Neural cell (in vitro differentiated cells): ENCODE measurements around the gene NELFE.

Experiments
- EP300 ChIP-seq: fragments of 450-650 bp; conservative IDR thresholded peaks from 2 replicates; pipeline ENCODE4 v1.6.1; 2014; ENCODE audit warnings: antibody characterized with exemption, mild to moderate bottlenecking, moderate library complexity; ENCODE audit not compliant: poor library complexity, severe bottlenecking
- EZH2 ChIP-seq: fragments of 200-600, 300-800 bp; shearing (Covaris generic), sonication (generic); IDR thresholded peaks from 2 replicates; pipeline ENCODE4 v1.6.1; 2014; ENCODE audit warnings: antibody characterized with exemption, low read length, borderline replicate concordance, mild to moderate bottlenecking; ENCODE audit not compliant: insufficient read depth, poor library complexity, severe bottlenecking
- MXI1 ChIP-seq: fragments of 450-650 bp; conservative IDR thresholded peaks from 2 replicates; pipeline ENCODE4 v1.6.1; 2014; ENCODE audit warnings: antibody characterized with exemption, mild to moderate bottlenecking; ENCODE audit not compliant: poor library complexity, severe bottlenecking
- POLR2AphosphoS5 ChIP-seq: IDR thresholded peaks from 2 replicates; pipeline ENCODE4 v1.6.1; 2012
- RAD21 ChIP-seq: fragments of 450-650 bp; conservative IDR thresholded peaks from 2 replicates; pipeline ENCODE4 v1.6.1; 2014; ENCODE audit warnings: antibody characterized with exemption, mild to moderate bottlenecking, moderate library complexity
- SMC3 ChIP-seq: fragments of 450-650 bp; conservative IDR thresholded peaks from 2 replicates; pipeline ENCODE4 v1.6.1; 2014; ENCODE audit warnings: antibody characterized with exemption, mild to moderate bottlenecking, moderate library complexity; ENCODE audit not compliant: poor library complexity
- TAF1 ChIP-seq: IDR thresholded peaks from 2 replicates; pipeline ENCODE4 v1.6.1; 2012; ENCODE audit warnings: low read depth
- TF ChIP-seq, protein P1 (sequence below): fragments of 450-650 bp; IDR thresholded peaks from 2 replicates; pipeline ENCODE4 v1.5.1; 2014; ENCODE audit warnings: antibody characterized with exemption, mild to moderate bottlenecking, moderate library complexity; ENCODE audit not compliant: poor library complexity, severe bottlenecking
- TF ChIP-seq, protein P2 (sequence below): IDR thresholded peaks from 2 replicates; pipeline ENCODE4 v1.6.1; 2012; ENCODE audit warnings: borderline replicate concordance

DNA sequence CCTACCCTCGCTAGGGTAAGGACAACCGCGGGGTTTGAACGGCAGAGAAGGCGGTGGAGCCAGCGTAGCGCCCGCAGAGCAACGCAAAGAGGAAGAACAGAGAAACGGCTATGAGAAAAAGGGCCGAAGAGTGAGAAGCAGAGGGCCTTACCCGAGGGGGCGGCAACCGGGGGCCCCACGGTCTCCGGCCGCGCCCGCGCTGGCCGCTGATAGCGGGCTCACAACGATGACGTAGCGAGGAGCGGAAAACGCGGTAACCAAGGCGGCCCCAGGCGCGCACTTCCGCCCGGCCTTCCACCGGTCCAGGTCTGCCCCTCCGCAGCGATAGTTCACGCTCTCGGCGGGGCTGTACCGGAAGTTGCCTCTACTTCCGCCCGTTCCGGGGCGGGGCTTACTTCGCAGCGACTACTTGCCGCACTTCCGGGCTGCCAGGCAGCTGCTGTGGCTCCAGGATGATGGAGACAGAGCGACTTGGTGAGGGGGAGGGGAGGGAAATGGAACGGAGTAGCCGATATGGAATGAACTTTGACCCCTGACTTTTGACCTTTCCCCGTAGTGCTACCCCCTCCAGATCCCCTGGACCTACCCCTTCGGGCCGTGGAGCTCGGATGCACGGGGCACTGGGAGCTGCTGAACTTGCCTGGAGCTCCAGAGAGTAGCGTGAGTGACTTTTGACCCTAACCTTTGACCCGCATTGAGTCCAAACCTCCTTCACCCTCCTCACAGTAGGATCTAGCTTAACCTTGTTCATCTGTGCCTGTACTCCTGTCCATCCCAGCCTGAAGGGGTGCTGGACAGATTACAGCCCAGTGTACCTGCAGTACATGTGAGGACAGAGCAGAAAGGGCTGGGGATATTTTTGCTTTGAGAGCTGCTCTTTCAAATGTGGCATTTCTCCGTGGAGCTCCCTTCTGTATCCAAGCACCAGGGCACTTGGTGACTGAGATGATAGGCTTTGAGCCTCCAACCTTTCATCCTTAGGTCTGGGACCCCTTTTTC is at the start of gene NELFE, which contains the start of gene SKIC2:
- TF ChIP-seq TAF1: peak; percentile 67
- TF ChIP-seq, protein P1, sequence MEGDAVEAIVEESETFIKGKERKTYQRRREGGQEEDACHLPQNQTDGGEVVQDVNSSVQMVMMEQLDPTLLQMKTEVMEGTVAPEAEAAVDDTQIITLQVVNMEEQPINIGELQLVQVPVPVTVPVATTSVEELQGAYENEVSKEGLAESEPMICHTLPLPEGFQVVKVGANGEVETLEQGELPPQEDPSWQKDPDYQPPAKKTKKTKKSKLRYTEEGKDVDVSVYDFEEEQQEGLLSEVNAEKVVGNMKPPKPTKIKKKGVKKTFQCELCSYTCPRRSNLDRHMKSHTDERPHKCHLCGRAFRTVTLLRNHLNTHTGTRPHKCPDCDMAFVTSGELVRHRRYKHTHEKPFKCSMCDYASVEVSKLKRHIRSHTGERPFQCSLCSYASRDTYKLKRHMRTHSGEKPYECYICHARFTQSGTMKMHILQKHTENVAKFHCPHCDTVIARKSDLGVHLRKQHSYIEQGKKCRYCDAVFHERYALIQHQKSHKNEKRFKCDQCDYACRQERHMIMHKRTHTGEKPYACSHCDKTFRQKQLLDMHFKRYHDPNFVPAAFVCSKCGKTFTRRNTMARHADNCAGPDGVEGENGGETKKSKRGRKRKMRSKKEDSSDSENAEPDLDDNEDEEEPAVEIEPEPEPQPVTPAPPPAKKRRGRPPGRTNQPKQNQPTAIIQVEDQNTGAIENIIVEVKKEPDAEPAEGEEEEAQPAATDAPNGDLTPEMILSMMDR: no peak
- peak; percentile 91 for TF ChIP-seq POLR2AphosphoS5
- no peak for TF ChIP-seq EZH2
- TF ChIP-seq, protein P2, sequence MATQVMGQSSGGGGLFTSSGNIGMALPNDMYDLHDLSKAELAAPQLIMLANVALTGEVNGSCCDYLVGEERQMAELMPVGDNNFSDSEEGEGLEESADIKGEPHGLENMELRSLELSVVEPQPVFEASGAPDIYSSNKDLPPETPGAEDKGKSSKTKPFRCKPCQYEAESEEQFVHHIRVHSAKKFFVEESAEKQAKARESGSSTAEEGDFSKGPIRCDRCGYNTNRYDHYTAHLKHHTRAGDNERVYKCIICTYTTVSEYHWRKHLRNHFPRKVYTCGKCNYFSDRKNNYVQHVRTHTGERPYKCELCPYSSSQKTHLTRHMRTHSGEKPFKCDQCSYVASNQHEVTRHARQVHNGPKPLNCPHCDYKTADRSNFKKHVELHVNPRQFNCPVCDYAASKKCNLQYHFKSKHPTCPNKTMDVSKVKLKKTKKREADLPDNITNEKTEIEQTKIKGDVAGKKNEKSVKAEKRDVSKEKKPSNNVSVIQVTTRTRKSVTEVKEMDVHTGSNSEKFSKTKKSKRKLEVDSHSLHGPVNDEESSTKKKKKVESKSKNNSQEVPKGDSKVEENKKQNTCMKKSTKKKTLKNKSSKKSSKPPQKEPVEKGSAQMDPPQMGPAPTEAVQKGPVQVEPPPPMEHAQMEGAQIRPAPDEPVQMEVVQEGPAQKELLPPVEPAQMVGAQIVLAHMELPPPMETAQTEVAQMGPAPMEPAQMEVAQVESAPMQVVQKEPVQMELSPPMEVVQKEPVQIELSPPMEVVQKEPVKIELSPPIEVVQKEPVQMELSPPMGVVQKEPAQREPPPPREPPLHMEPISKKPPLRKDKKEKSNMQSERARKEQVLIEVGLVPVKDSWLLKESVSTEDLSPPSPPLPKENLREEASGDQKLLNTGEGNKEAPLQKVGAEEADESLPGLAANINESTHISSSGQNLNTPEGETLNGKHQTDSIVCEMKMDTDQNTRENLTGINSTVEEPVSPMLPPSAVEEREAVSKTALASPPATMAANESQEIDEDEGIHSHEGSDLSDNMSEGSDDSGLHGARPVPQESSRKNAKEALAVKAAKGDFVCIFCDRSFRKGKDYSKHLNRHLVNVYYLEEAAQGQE: no peak
- TF ChIP-seq EP300: peak; percentile 66
- no peak for TF ChIP-seq RAD21
- peak; percentile 88 for TF ChIP-seq MXI1
- peak; percentile 56 for TF ChIP-seq SMC3
